ENCODE results near the gene ETS2. TPM values are rescaled to one million over a fixed set of nuclear protein-coding genes. Genes with fewer than 3 reads are reported as not detected.

ETS2 gene
- total RNA-seq, 1 donor from 2014 or later: 20.9 TPM

DNA sequence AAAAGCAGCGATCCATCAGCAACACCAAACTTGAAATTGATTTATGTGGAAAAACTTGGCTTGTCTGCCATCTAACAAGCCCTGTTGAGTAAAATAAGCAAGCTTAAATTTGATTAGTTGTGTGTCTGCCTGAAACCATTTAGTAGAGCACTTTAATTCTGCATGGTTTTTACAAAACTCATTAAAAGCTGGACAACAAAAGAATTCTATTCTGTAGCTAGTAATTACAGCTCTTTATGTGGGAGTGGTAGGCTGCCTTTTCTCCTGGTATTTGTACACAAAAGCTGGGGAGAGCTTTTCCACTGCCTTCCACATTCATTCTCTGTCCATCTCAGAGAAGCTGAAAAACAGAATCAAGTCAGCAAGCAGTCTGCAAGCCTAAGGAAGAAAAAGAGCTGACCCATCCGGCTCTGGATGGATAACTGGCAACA, 1.7 kb downstream of the ETS2 start:
- Histone ChIP-seq H3K36me3 (ENCODE audit: control insufficient read depth in 3 of 3, insufficient read depth in 3 of 3, low read length in 3 of 3) (peaks cover 17 to 25% (median 20%) of the 10 kb centered on the region in 3 donors), H3K9ac (ENCODE audit: low read depth in 1 of 3, low read length in 3 of 3) (peak overlapping the region; percentile 89 to 95 (median 92)), H3K27me3 (ENCODE audit: control insufficient read depth in 3 of 3, insufficient read depth in 3 of 3, low read length in 3 of 3) (no peaks in the 10 kb centered on the region), H3K9me3 (ENCODE audit: control insufficient read depth in 3 of 3, low read length in 3 of 3) (no peaks in the 10 kb centered on the region), H3K4me1 (ENCODE audit: control insufficient read depth in 3 of 3, insufficient read depth in 3 of 3, low read length in 3 of 3) (peaks cover 13 to 32% (median 17%) of the 10 kb centered on the region in 3 donors), H3K27ac (ENCODE audit: low read depth, low read length) (peak overlapping the region; percentile 95), H3K4me3 (ENCODE audit: low read length in 3 of 3) (peak overlapping the region; percentile 70 to 90 (median 88))

- no peaks in the 10 kb centered on the region for H3K9me3 ChIP-seq (ENCODE audit: control insufficient read depth in 3 of 3, low read length in 3 of 3)
- peak overlapping the region; percentile 70 to 90 (median 88) for H3K4me3 ChIP-seq (ENCODE audit: low read length in 3 of 3)
- peak overlapping the region; percentile 89 to 95 (median 92) for H3K9ac ChIP-seq (ENCODE audit: low read depth in 1 of 3, low read length in 3 of 3)
- peak overlapping the region; percentile 95 for H3K27ac ChIP-seq (ENCODE audit: low read depth, low read length)
- no peaks in the 10 kb centered on the region for H3K27me3 ChIP-seq (ENCODE audit: control insufficient read depth in 3 of 3, insufficient read depth in 3 of 3, low read length in 3 of 3)
- peaks cover 20 to 27% (median 21%) of the 10 kb centered on the region in 3 donors for H3K36me3 ChIP-seq (ENCODE audit: control insufficient read depth in 3 of 3, insufficient read depth in 3 of 3, low read length in 3 of 3)
- peaks cover 13 to 32% (median 17%) of the 10 kb centered on the region in 3 donors for H3K4me1 ChIP-seq (ENCODE audit: control insufficient read depth in 3 of 3, insufficient read depth in 3 of 3, low read length in 3 of 3)
Observed at GRCh38 chr21:38807986-38808385, 2.3 kb downstream of the ETS2 start.

DNA sequence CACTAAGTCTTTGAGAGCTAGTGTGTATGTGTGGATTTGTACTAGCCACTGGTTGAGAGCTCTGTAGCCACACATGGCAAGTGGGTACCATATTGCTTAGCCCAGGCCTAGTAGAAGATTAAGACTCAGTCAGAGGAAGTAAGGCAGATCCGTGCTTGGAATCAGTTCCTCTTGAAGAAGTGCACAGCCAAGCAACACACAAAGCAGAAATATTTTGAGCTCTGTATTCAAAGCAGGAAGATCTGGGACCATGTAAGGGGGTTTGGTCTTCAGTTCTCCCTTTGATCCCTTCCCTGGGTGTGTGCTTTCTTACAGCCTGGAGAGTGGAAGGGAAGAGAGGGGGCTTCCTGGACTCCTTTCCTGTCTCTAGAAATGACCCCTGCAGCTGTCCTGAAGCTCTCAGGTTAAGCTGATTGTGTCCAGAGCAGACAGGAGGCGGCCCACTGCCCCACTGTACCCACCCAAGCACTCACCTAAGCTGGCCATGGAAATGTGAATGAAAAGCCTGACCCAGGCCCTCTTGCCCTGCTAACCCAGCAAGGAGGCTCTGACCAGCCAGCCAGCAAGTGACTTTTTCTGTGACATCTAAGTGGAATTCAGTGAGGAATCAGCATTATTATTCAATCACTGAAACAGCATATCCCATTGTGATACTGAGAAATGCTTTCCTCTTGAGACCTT, 3.6 kb downstream of the ETS2 start:
- Histone ChIP-seq H3K9ac (ENCODE audit: low read depth in 1 of 3, low read length in 3 of 3) (peak overlapping the region; percentile 7 to 47 (median 10)), H3K27me3 (ENCODE audit: control insufficient read depth in 3 of 3, insufficient read depth in 3 of 3, low read length in 3 of 3) (no peaks in the 10 kb centered on the region), H3K4me3 (ENCODE audit: low read length in 3 of 3) (peak overlapping the region in 2 of 3 donors; percentile 70 to 90), H3K36me3 (ENCODE audit: control insufficient read depth in 3 of 3, insufficient read depth in 3 of 3, low read length in 3 of 3) (peaks cover 31 to 39% (median 32%) of the 10 kb centered on the region in 3 donors), H3K27ac (ENCODE audit: low read depth, low read length) (peak overlapping the region; percentile 66), H3K4me1 (ENCODE audit: control insufficient read depth in 3 of 3, insufficient read depth in 3 of 3, low read length in 3 of 3) (peaks cover 13 to 33% (median 19%) of the 10 kb centered on the region in 3 donors), H3K9me3 (ENCODE audit: control insufficient read depth in 3 of 3, low read length in 3 of 3) (no peaks in the 10 kb centered on the region)

DNA sequence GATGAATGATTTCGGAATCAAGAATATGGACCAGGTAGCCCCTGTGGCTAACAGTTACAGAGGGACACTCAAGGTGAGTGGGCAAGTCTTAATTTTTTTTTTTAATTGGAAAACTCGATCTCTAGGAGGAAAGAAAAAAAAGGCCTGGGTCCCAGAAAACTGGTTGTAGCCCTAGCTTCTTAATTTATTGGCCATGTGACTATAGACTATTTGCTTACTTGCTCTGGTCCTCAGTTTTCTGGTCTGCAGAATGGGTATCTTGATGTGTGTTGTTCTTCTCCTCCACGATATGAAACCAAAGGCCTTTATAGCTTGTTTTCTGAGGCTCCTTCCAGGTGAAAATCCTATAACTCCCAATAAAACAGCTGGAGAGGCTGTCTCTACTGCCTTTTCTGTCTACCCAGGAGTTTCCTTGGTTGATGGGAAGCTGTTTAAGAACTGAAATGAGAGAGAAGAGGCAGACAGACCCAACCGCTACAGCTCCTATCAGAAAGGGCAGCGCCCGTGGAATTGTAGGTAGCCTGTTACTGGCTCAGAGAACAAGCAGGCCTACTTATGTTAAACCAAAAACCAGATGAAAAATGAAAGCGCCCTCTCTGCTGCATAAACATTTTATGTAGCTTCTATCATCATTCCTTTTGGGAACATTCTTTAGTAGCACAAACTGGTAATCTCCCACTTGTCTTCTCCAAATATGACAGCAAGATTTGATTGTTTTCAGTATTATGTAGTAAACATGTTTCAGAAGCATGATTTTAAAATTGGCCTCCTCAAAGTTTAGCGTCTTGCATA, 4.5 kb downstream of the ETS2 start:
- Histone ChIP-seq H3K9ac (ENCODE audit: low read depth in 1 of 3, low read length in 3 of 3) (no peak overlapping the region), H3K27me3 (ENCODE audit: control insufficient read depth in 3 of 3, insufficient read depth in 3 of 3, low read length in 3 of 3) (no peaks in the 10 kb centered on the region), H3K4me3 (ENCODE audit: low read length in 3 of 3) (no peak overlapping the region), H3K4me1 (ENCODE audit: control insufficient read depth in 3 of 3, insufficient read depth in 3 of 3, low read length in 3 of 3) (peaks cover 11 to 34% (median 17%) of the 10 kb centered on the region in 3 donors), H3K36me3 (ENCODE audit: control insufficient read depth in 3 of 3, insufficient read depth in 3 of 3, low read length in 3 of 3) (peaks cover 40 to 48% (median 40%) of the 10 kb centered on the region in 3 donors), H3K9me3 (ENCODE audit: control insufficient read depth in 3 of 3, low read length in 3 of 3) (no peaks in the 10 kb centered on the region), H3K27ac (ENCODE audit: low read depth, low read length) (peak overlapping the region; percentile 66)

DNA sequence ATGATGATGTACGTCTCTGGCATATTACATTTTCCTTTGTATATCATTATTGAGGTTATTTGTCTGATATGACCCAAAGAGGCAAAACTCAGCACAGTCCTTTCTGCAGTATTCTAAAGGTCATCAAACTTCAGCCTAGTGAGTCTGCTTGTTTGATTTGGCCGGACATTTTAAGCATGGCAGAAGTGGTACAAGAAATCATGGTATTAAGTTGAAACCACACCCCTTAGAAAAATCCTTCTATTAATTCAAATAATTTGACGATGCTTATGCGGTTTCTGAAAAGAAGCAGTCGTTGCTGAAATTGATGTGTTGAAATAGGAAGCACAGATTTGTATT, 5.1 kb downstream of the ETS2 start:
- H3K9me3 ChIP-seq (ENCODE audit: control insufficient read depth in 3 of 3, low read length in 3 of 3): no peaks in the 10 kb centered on the region
- H3K9ac ChIP-seq (ENCODE audit: low read depth in 1 of 3, low read length in 3 of 3): no peak overlapping the region
- peaks cover 42 to 50% (median 43%) of the 10 kb centered on the region in 3 donors for H3K36me3 ChIP-seq (ENCODE audit: control insufficient read depth in 3 of 3, insufficient read depth in 3 of 3, low read length in 3 of 3)
- H3K4me3 ChIP-seq (ENCODE audit: low read length in 3 of 3): no peak overlapping the region
- H3K27me3 ChIP-seq (ENCODE audit: control insufficient read depth in 3 of 3, insufficient read depth in 3 of 3, low read length in 3 of 3): no peaks in the 10 kb centered on the region
- H3K4me1 ChIP-seq (ENCODE audit: control insufficient read depth in 3 of 3, insufficient read depth in 3 of 3, low read length in 3 of 3): peaks cover 11 to 30% (median 16%) of the 10 kb centered on the region in 3 donors
- peak overlapping the region; percentile 66 for H3K27ac ChIP-seq (ENCODE audit: low read depth, low read length)

DNA sequence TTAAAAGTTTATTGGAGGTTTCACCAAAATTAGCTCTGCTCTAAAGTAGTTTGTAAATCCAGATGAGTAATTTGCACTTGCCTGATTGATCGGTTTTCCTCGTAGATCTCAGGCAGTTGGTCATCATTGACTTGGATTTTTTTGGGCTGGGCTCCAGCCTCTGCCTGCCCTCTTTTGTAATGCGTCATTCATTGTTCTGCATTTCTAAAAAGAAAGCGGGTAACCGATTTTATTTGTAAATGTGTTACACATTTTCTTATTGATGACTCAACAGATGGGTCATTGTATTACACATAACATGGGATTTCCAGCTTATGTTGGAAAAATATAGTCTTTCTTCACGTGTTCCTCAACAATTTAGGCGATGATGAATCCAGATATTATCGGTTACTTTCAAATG, 5.5 kb downstream of the ETS2 start:
- Histone ChIP-seq H3K36me3 (ENCODE audit: control insufficient read depth in 3 of 3, insufficient read depth in 3 of 3, low read length in 3 of 3) (peaks cover 44 to 52% (median 45%) of the 10 kb centered on the region in 3 donors), H3K4me1 (ENCODE audit: control insufficient read depth in 3 of 3, insufficient read depth in 3 of 3, low read length in 3 of 3) (peaks cover 11 to 30% (median 16%) of the 10 kb centered on the region in 3 donors), H3K9me3 (ENCODE audit: control insufficient read depth in 3 of 3, low read length in 3 of 3) (no peaks in the 10 kb centered on the region), H3K27ac (ENCODE audit: low read depth, low read length) (peak overlapping the region; percentile 66), H3K9ac (ENCODE audit: low read depth in 1 of 3, low read length in 3 of 3) (no peak overlapping the region), H3K27me3 (ENCODE audit: control insufficient read depth in 3 of 3, insufficient read depth in 3 of 3, low read length in 3 of 3) (no peaks in the 10 kb centered on the region), H3K4me3 (ENCODE audit: low read length in 3 of 3) (no peak overlapping the region)

GRCh38 chr21:38813143-38813542, 7.4 kb downstream of the ETS2 start:
- H3K9me3 ChIP-seq (ENCODE audit: control insufficient read depth in 3 of 3, low read length in 3 of 3): no peaks in the 10 kb centered on the region
- peaks cover 5 to 22% (median 11%) of the 10 kb centered on the region in 3 donors for H3K4me1 ChIP-seq (ENCODE audit: control insufficient read depth in 3 of 3, insufficient read depth in 3 of 3, low read length in 3 of 3)
- peak overlapping the region in 1 of 3 donors; percentile 18 for H3K9ac ChIP-seq (ENCODE audit: low read depth in 1 of 3, low read length in 3 of 3)
- H3K27me3 ChIP-seq (ENCODE audit: control insufficient read depth in 3 of 3, insufficient read depth in 3 of 3, low read length in 3 of 3): no peaks in the 10 kb centered on the region
- no peak overlapping the region for H3K27ac ChIP-seq (ENCODE audit: low read depth, low read length)
- H3K4me3 ChIP-seq (ENCODE audit: low read length in 3 of 3): no peak overlapping the region
- H3K36me3 ChIP-seq (ENCODE audit: control insufficient read depth in 3 of 3, insufficient read depth in 3 of 3, low read length in 3 of 3): peaks cover 58 to 71% (median 60%) of the 10 kb centered on the region in 3 donors

DNA sequence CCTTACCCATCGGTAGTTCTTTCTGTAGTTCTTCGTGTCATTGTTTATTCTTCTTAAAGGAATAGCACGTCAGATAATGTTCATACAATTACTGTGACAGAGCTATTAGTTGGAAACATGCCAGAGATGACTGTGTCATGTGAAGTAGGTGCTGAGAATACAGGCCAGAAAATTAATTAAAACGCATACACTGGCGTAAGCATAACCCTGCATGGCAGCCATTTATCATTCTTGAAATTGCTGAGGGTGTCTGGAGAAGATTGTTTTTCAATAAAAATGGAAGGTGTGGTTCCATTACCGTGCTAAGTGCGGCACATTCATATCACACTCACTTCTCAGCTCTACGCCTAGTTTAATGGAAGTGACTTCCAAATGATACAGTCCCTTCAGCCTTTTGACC, 7.8 kb downstream of the ETS2 start:
- Histone ChIP-seq H3K9ac (ENCODE audit: low read depth in 1 of 3, low read length in 3 of 3) (peak overlapping the region in 1 of 3 donors; percentile 18), H3K36me3 (ENCODE audit: control insufficient read depth in 3 of 3, insufficient read depth in 3 of 3, low read length in 3 of 3) (peaks cover 62 to 75% (median 64%) of the 10 kb centered on the region in 3 donors), H3K9me3 (ENCODE audit: control insufficient read depth in 3 of 3, low read length in 3 of 3) (no peaks in the 10 kb centered on the region), H3K27ac (ENCODE audit: low read depth, low read length) (no peak overlapping the region), H3K4me1 (ENCODE audit: control insufficient read depth in 3 of 3, insufficient read depth in 3 of 3, low read length in 3 of 3) (peaks cover 1 to 18% (median 7%) of the 10 kb centered on the region in 3 donors), H3K4me3 (ENCODE audit: low read length in 3 of 3) (no peak overlapping the region), H3K27me3 (ENCODE audit: control insufficient read depth in 3 of 3, insufficient read depth in 3 of 3, low read length in 3 of 3) (no peaks in the 10 kb centered on the region)

DNA sequence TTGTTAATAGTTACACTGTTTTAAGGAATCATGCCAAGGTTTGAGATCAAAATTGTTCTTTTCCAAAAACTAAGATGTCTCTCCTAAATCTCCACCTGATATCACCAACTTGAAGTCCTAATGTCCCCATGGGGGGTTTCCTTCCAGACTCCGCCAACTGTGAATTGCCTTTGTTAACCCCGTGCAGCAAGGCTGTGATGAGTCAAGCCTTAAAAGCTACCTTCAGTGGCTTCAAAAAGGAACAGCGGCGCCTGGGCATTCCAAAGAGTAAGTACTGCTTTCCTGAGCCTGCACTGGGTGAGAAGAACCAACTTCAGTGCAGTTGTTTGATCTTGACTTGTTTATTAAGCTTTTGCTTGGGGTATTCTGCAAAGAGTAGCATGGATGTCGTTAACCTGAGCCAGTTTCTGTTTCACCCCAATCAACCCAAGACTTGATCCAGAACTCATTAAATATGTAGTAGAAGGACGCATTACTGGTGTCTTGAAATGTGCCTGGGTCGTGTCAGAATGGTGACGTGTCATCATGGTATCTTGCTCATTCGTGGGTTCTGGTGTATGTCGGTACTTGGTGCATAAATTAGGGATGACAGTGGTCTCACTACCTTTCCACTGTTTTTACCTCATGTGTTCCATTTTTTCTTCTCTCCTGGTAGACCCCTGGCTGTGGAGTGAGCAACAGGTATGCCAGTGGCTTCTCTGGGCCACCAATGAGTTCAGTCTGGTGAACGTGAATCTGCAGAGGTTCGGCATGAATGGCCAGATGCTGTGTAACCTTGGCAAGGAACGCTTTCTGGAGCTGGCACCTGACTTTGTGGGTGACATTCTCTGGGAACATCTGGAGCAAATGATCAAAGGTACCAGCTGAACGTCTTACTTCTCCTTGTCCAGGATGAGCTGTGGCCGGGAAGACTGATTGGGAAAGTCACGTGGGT, 8.7 kb downstream of the ETS2 start:
- H3K27me3 ChIP-seq (ENCODE audit: control insufficient read depth in 3 of 3, insufficient read depth in 3 of 3, low read length in 3 of 3): no peaks in the 10 kb centered on the region
- peaks cover 70 to 84% (median 71%) of the 10 kb centered on the region in 3 donors for H3K36me3 ChIP-seq (ENCODE audit: control insufficient read depth in 3 of 3, insufficient read depth in 3 of 3, low read length in 3 of 3)
- H3K9me3 ChIP-seq (ENCODE audit: control insufficient read depth in 3 of 3, low read length in 3 of 3): no peaks in the 10 kb centered on the region
- H3K4me1 ChIP-seq (ENCODE audit: control insufficient read depth in 3 of 3, insufficient read depth in 3 of 3, low read length in 3 of 3): peaks cover 0 to 10% (median 5%) of the 10 kb centered on the region in 3 donors
- no peak overlapping the region for H3K9ac ChIP-seq (ENCODE audit: low read depth in 1 of 3, low read length in 3 of 3)
- H3K4me3 ChIP-seq (ENCODE audit: low read length in 3 of 3): no peak overlapping the region
- H3K27ac ChIP-seq (ENCODE audit: low read depth, low read length): no peak overlapping the region

All from skeletal muscle tissue (tissue), 4 donors.